Panc1 (cell line): ENCODE measurements around the gene ABCC4.

Experiments
- CTCF ChIP-seq: fragments of 450-650 bp; IDR thresholded peaks from 2 replicates; pipeline ENCODE4 v1.5.1; 2017; ENCODE audit warnings: mild to moderate bottlenecking
- POLR2AphosphoS5 ChIP-seq: IDR thresholded peaks from 2 replicates; pipeline ENCODE4 v1.6.1; 2012; ENCODE audit warnings: mild to moderate bottlenecking, low read depth, low read length, moderate library complexity
- REST ChIP-seq, 2 experiments: IDR thresholded peaks; 2 replicates each; pipeline ENCODE4 v1.6.1; 2011 to 2012; ENCODE audit warnings: low read depth in 2 of 2, control low read depth in 1 of 2, low read length in 1 of 2, mild to moderate bottlenecking in 1 of 2, moderate library complexity in 1 of 2; ENCODE audit not compliant: insufficient read depth in 1 of 2

- TF ChIP-seq CTCF (no peak), POLR2AphosphoS5 (no peak), REST (IDR thresholded peaks at IDR 0.05; ENCODE audit: insufficient read depth in 1 of 2, low read depth in 2 of 2, low read length in 1 of 2) (no peak)
These were observed 103.7 kb downstream of the ABCC4 start for GRCh38 chr13:95197548-95197947.
